Tibial nerve (tissue), 4 donors: ENCODE data around the gene PKNOX2.

Source experiments
- EP300 ChIP-seq, 2 donors: sonication (generic); formaldehyde crosslinking; IDR thresholded peaks; one replicate each; pipeline ENCODE4 v1.6.1; 2017; ENCODE audit warnings: antibody characterized with exemption in 2 of 2, mild to moderate bottlenecking in 1 of 2
- TF ChIP-seq, protein P1 (sequence below), 5 experiments: fragments of 200-600 bp in 3 of 5; fragments of 450-650 bp in 2 of 5; sonication (generic) in 3 of 5; IDR thresholded peaks; one replicate each; pipeline ENCODE4 v1.5.1; 2016 to 2019; ENCODE audit warnings: antibody characterized with exemption in 5 of 5, mild to moderate bottlenecking in 3 of 5, moderate library complexity in 2 of 5

DNA sequence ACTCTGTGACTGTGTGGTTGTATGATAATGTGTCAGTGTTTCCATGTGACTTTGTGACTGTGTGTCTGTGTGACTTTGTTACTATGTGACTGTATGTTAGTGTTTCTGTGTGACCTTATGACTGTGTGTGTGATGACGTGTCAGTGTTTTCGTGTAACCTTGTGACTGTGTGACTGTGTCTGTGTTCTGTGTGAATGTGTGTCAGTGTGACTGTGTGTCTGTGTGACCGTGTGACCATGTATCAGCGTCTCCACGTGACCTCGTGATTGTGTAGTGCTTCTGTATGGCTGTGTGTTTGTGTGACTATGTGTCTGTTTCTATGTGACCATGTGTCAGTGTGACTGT, 9.5 kb upstream of the PKNOX2 start:
- TF ChIP-seq, protein P1, sequence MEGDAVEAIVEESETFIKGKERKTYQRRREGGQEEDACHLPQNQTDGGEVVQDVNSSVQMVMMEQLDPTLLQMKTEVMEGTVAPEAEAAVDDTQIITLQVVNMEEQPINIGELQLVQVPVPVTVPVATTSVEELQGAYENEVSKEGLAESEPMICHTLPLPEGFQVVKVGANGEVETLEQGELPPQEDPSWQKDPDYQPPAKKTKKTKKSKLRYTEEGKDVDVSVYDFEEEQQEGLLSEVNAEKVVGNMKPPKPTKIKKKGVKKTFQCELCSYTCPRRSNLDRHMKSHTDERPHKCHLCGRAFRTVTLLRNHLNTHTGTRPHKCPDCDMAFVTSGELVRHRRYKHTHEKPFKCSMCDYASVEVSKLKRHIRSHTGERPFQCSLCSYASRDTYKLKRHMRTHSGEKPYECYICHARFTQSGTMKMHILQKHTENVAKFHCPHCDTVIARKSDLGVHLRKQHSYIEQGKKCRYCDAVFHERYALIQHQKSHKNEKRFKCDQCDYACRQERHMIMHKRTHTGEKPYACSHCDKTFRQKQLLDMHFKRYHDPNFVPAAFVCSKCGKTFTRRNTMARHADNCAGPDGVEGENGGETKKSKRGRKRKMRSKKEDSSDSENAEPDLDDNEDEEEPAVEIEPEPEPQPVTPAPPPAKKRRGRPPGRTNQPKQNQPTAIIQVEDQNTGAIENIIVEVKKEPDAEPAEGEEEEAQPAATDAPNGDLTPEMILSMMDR (IDR thresholded peaks at IDR 0.05) = no peak
- TF ChIP-seq EP300 (IDR thresholded peaks at IDR 0.05) = no peak
